C4-2B (cell line): ENCODE data around the gene MLC1.

Experiments used
- CTCF ChIP-seq: fragments of 450-650 bp; conservative IDR thresholded peaks from 2 replicates; pipeline ENCODE4 v1.5.1; 2017; ENCODE audit warnings: mild to moderate bottlenecking
- ZFX ChIP-seq: fragments of 450-650 bp; IDR thresholded peaks from 2 replicates; pipeline ENCODE4 v1.6.1; 2017

- TF ChIP-seq CTCF: no peak
- TF ChIP-seq ZFX: no peak
These were observed 68.8 kb downstream of the MLC1 start for GRCh38 chr22:50016308-50016987.
